ENCODE results near the gene CDK5R1.

CDK5R1 gene

DNA sequence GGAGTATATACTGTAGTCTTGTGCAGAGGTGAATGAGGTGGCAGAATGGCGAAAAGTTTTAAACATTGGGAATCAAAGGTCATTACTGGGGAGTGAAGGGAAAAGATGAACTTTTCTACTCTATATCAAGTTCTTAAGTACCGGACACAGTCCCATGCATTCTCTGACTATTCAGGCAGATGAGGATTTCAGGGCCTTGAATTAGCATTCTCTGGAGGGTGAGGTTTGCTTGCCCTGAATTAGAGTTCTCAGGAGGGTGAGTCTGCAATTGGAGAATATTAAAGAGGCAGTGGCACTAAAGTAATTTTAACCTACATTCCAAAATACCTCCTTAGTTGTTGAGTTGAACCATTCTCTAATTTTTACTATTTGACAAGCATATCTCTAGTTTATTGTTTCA is 33.4 kb upstream of the CDK5R1 start:
- DNase-seq (ENCODE audit: low read depth, low spot score), result no peak
- in situ Hi-C loops (cut with HindIII; ENCODE audit: low sequenced_read_pairs), result no loop called here
- H3K4me3 ChIP-seq (ENCODE audit: low read depth, low read length), result no peak overlapping the region
- TF ChIP-seq, protein P1, sequence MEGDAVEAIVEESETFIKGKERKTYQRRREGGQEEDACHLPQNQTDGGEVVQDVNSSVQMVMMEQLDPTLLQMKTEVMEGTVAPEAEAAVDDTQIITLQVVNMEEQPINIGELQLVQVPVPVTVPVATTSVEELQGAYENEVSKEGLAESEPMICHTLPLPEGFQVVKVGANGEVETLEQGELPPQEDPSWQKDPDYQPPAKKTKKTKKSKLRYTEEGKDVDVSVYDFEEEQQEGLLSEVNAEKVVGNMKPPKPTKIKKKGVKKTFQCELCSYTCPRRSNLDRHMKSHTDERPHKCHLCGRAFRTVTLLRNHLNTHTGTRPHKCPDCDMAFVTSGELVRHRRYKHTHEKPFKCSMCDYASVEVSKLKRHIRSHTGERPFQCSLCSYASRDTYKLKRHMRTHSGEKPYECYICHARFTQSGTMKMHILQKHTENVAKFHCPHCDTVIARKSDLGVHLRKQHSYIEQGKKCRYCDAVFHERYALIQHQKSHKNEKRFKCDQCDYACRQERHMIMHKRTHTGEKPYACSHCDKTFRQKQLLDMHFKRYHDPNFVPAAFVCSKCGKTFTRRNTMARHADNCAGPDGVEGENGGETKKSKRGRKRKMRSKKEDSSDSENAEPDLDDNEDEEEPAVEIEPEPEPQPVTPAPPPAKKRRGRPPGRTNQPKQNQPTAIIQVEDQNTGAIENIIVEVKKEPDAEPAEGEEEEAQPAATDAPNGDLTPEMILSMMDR (IDR thresholded peaks at IDR 0.05; ENCODE audit: low read depth, low read length), result no peak

- H3K4me3 ChIP-seq (ENCODE audit: low read depth, low read length), result no peak overlapping the region
These were observed 28.4 kb upstream of the CDK5R1 start for GRCh38 chr17:32458371-32458770.

DNA sequence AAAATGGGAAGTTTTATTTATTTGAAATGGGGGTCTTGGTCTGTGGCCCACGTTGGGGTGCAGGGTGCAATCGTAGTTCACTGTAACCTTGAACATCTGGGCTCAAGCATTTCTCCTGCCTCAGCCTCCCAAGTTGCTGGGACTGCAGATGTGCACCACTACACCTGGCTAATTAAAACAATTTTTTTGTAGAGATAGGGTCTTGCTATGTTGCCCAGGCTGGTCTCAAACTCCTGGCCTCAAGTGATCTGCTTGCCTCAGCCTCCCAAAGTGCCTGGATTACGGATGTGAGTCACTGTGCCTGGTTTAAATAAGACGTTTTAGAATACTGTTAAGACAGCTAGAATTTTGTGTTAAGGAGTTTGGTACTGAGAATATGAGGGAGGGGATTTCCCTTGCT is 26.7 kb upstream of the CDK5R1 start:
- DNase-seq (ENCODE audit: low read depth, low spot score), result no peak
- TF ChIP-seq, protein P1 (IDR thresholded peaks at IDR 0.05; ENCODE audit: low read depth, low read length), result no peak
- in situ Hi-C loops (cut with HindIII; ENCODE audit: low sequenced_read_pairs), result no loop called here
- no peak overlapping the region for H3K4me3 ChIP-seq (ENCODE audit: low read depth, low read length)

More at GRCh38 chr17:32458371-32458770, 28.4 kb upstream of the CDK5R1 start:
- in situ Hi-C loops (cut with HindIII; ENCODE audit: low sequenced_read_pairs), result no loop called here
- no peak for DNase-seq (ENCODE audit: low read depth, low spot score)
- TF ChIP-seq, protein P1 (IDR thresholded peaks at IDR 0.05; ENCODE audit: low read depth, low read length), result no peak

GRCh38 chr17:32461498-32461852 is 25.3 kb upstream of the CDK5R1 start:
- TF ChIP-seq, protein P1 (IDR thresholded peaks at IDR 0.05; ENCODE audit: low read depth, low read length), result no peak
- no peak for DNase-seq (ENCODE audit: low read depth, low spot score)
- no peak overlapping the region for H3K4me3 ChIP-seq (ENCODE audit: low read depth, low read length)
- in situ Hi-C loops (cut with HindIII; ENCODE audit: low sequenced_read_pairs), result no loop called here

GRCh38 chr17:32461853-32462617 is 24.8 kb upstream of the CDK5R1 start:
- no peak overlapping the region for H3K4me3 ChIP-seq (ENCODE audit: low read depth, low read length)
- in situ Hi-C loops (cut with HindIII; ENCODE audit: low sequenced_read_pairs), result no loop called here
- TF ChIP-seq, protein P1 (IDR thresholded peaks at IDR 0.05; ENCODE audit: low read depth, low read length), result peak; percentile 69
- peak; percentile 55 for DNase-seq (ENCODE audit: low read depth, low spot score)

GRCh38 chr17:32463304-32463703 is 23.5 kb upstream of the CDK5R1 start:
- TF ChIP-seq, protein P1 (IDR thresholded peaks at IDR 0.05; ENCODE audit: low read depth, low read length), result no peak
- in situ Hi-C loops (cut with HindIII; ENCODE audit: low sequenced_read_pairs), result no loop called here
- no peak for DNase-seq (ENCODE audit: low read depth, low spot score)

More at GRCh38 chr17:32463304-32463703, 23.5 kb upstream of the CDK5R1 start:
- H3K4me3 ChIP-seq (ENCODE audit: low read depth, low read length), result no peak overlapping the region

All from astrocyte of the spinal cord (primary cell).